SK-N-SH (cell line): ENCODE measurements around the gene SLC26A1.

Source experiments
- MAX ChIP-seq: IDR thresholded peaks from 2 replicates; pipeline ENCODE4 v1.4.0; 2012; ENCODE audit warnings: low read depth
- RAD21 ChIP-seq: IDR thresholded peaks from 2 replicates; pipeline ENCODE4 v1.6.1; 2012; ENCODE audit warnings: mild to moderate bottlenecking, low read length

- TF ChIP-seq MAX (no peak), RAD21 (no peak)
Observed at GRCh38 chr4:989722-990471, 3.3 kb downstream of the SLC26A1 start.
